ENCODE data around the gene KCNAB1.
"Not testable (repeated sequence)": the region's sequence is repeated elsewhere in the genome, so short reads cannot be mapped to it uniquely, and the experiment has no call there.

Gene KCNAB1

GRCh38 chr3:156552973-156553372 is 432.6 kb downstream of the KCNAB1 start:
- no peak for DNase-seq

- peak; percentile 78 for DNase-seq
Measured at GRCh38 chr3:156553705-156554356, 433.5 kb downstream of the KCNAB1 start.

DNA sequence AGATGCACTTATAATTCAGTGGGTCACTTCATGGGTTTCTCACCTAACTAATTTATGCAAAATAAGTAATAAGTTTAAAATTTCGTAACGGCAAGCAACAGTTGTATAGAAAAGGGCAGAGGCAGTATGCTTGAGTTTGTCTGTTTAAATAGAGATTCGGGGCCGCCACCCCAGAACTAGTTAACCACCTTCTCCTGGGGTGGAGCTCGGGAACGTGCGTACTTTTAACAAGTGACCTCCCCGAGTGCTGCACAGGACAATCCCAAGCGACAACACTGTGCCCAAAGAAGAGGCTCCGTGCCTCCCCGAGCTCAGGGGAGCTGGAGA is 434.1 kb downstream of the KCNAB1 start:
- DNase-seq, result no peak

DNA sequence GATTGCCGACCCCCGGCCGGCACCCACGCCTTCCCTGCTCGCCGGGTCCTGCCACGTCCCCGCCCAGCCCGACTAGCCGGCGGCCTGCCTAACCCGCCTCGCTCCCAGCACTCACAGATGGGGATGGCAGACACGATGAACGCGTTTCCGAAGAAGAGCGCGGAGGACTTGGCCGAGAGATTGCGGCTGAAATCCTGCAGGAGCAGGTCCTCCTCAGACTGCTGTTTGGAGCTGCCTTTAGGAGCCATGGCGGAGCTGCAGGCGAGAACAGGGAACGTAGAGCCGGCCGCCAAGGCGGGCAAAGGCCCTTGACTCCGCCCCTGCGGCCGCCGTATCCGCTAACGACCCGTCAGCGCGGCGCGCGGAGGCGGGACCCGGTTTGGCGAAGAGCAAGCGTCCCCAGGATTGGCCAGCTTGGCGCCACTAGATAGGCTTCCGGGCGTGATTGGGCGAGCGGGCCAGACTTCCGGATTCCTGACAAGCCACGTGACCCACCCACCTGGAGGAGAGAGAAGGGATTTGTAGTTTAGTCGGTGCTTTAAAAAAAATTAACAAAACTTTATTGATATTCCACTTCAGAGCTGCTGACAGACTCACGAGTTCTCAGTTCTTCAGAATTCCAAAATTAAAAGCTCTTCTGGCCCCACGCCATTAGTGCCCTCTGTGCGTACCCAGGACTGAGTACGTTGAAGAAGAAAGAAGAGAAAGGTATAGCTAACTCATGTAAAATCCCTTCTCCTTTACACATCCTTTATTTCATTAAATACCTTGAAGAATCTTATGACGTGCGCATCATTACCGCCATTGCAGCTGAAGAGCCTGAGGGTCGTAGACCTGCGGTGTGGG is 434.7 kb downstream of the KCNAB1 start, which contains the start of gene SSR3:
Gene SSR3 (minus strand): TSS at position 276 of the 846 bp plus-strand sequence. CDS start 28 bp downstream, at position 248.
- peak; percentile 99 for DNase-seq

- no peak for DNase-seq
Measured at GRCh38 chr3:156558389-156558788, 438.0 kb downstream of the KCNAB1 start.

- DNase-seq, result no peak
Measured at GRCh38 chr3:156559321-156559720, 438.9 kb downstream of the KCNAB1 start.

GRCh38 chr3:156561533-156561932 is 441.2 kb downstream of the KCNAB1 start:
- DNase-seq, result no peak

DNA sequence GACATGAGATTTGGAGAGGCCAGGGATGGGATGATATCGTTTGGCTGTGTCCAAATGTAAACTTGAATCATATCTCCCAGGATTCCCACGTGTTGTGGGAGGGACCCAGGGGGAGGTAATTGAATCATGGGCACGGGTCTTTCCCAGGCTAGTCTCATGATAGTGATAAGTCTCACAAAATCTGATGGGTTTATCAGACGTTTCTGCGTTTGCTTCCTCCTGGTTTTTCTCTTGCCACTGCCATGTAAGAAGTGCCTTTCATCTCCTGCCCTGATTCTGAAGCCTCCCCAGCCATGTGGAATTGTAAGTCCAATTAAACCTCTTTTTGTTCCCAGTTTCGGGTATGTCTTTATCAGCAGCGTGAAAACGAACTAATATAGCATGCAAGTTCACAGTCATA is 442.1 kb downstream of the KCNAB1 start:
- DNase-seq, result not testable (repeated sequence)

DNA sequence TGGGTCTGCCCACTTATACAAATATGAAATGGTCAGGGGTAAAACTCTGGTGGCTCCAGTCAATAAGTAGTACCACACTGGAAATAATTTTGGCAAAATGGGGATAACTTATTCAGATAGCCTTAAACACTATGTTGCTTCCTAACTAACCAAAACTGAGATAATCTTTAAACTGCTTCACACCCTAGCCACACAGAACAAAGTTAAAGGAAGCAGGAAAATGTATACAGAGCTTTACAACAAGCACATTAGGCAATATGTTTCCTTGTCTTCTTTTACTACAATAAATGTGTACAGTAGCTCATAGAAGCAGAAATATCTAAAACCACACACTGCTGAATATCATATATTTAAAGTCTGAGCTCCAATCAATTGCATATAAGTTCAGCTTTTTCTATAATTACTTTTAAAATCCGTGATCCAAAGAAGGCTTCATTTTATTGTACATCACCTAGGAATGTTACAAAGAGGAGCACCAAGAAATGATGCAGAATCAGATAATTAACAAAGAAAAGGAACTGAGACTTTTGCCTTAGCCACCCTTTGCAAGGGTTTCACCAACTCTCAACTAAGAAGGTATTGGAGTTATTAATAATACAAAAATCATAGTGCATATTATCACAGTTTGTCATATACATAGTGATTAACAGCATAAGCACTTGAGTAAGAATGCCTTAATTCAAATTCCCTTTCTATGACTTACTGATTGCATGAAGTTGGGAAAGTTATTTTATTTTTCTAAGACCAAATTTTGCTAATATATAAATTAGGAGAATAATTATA is 443.7 kb downstream of the KCNAB1 start:
- peak; percentile 28 for DNase-seq

GRCh38 chr3:156569016-156569415 is 448.6 kb downstream of the KCNAB1 start:
- not testable (repeated sequence) for DNase-seq

GRCh38 chr3:156569881-156570280 is 449.5 kb downstream of the KCNAB1 start:
- DNase-seq, result not testable (repeated sequence)

DNA sequence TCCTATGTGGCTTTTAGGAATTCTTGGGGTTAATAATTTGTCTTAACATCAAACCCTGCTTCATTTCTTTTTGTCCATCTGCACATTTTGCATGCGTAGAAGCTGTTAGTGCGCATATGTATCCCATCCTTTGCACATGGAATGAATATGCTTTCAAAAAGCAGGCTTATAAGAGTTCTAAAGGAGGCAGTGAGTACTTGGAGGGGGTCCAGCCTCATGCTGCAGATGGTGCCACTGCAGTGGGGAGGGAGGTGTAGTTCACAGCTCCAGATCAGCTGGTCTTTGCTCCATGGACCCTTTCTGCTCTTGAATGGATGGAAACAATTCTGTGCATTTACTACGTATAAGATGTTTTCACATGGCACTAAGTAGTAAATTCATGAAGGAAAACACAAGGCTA is 455.3 kb downstream of the KCNAB1 start:
- DNase-seq, result no peak

DNA sequence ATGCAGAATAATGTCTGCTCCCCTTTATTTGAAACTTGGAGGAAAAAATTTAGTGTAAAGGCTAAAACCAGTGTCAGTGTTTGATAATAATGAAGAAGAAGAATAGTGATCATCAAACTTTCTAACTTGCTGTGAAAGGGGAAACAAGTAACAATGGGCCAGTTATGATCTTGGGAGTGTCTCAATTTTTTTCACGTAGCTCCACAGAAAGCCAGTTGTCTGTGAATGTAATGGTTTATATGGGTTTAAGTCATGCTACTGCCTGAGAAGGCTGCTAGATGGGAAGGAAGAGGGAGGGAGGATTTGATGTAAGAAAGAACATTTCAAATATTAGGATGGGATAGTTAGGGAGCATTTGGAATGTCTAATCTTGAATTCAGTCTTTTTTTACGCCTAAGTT is 455.7 kb downstream of the KCNAB1 start:
- no peak for DNase-seq

- DNase-seq, result no peak
Measured at GRCh38 chr3:156576651-156577348, 456.4 kb downstream of the KCNAB1 start.

DNA sequence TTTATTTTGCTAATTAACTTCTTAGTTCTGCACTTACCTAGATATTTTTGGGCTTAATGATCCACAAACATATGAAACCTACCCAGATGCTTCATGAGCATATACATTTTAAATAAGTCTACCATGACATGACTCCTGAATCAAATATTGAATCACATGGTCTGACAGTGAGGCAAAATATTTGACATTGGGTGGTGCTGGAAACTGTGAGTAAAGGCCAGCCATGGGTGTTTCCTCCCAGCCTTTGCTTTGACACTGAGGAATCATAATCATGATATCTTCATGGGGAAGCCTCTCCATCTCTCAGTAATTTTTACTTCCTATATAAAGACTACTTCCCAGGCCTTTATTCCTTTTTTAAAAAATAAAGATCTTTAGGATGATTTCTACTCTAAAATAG is 457.4 kb downstream of the KCNAB1 start:
- DNase-seq, result peak; percentile 62

DNA sequence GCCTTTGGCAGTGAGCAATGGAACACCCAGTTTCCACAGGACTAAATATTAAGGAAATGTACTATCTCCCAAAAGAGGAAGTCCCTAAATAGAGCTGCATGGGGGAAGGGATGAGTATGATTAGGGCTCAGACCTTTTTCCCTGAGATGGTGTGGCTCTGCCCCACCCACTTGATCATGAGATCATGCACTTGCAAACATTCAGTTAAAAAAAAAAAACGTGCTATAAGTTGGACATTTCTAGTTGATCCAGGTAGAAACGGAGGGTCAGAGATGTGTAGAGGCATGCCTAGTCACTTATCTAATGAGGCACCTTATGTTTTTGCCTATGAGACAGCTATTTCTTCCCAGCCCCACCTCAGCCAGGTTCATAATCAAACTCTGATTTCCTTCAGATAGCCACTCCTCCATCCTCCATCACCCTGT is 459.1 kb downstream of the KCNAB1 start:
- DNase-seq, result no peak

DNA sequence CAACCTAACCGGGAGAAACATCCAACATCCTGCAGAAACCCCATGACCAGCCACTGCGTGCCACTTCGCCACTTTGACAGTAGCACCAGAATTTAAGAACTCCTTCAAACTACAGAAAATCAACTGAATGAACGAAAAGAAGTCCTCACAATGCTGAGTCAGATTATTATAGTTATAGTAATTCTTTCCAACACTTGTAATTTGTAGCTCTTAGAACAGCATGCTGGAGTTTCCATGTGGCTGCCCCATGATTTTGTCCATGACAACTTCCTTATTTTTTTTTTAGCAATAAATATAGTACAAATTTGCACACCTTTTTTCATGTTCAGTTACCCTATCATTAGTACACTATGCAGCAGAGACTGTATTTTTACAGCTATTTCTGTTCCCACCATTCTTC is 460.7 kb downstream of the KCNAB1 start:
- DNase-seq, result no peak

- no peak for DNase-seq
Measured at GRCh38 chr3:156581954-156582353, 461.6 kb downstream of the KCNAB1 start.

GRCh38 chr3:156582532-156583183 is 462.3 kb downstream of the KCNAB1 start:
- no peak for DNase-seq

DNA sequence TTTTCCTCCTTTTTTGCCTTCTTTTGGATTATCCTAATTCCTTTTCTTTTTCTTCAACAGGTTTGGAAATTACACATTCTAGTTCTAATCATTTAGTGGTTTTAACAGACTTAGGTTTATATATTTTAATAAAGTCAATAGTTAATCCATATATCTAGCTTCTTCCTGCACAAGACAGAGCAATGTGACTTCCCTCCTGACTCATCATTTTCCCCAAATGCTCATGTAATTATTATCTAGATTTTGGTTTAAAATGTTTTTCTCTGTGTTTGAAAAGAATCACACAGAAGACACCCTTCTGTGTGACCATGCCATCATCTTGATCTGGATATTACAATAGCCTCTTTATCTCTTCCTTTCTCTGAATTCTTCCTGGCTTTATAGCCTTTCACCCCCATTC is 463.1 kb downstream of the KCNAB1 start:
- no peak for DNase-seq

DNA sequence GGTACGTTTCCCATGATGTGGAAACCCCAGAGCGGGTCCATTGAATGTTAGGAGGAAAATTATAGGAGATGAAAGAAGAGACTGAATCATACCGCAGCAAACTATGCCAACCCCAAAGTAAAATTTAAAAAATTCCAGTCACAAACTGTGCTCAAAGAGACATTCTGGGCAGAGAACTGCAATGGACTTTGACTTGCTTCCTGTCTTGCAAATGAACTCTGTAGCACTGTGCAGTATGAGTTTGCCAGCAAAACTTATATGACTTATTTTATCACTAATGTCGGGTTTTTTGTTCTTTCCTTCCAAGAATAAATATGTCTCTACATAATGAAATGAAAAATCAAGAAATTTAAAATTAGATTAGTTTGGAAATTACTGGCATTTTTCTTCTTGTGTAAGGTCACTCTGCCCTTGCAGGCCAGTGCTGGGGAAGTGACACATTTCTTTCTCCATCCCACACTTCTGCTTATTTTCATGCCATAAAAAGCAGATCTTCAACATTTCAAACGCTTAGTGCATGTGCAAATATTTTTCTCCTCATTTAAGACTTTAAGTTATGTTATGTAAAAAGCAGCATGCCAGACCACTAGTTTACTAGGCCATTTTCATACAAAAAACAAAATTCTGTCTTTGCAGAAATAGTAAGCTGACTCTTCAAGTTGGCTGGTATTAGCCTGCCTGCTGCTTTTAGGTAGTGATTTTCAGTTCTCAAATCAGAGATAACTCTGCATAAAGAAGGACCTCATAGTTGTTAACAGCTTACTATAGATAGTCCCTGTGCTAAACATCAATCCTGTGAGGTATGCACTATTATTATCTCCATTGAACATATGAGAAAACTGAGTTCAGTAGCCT is 466.8 kb downstream of the KCNAB1 start:
- DNase-seq, result no peak

DNA sequence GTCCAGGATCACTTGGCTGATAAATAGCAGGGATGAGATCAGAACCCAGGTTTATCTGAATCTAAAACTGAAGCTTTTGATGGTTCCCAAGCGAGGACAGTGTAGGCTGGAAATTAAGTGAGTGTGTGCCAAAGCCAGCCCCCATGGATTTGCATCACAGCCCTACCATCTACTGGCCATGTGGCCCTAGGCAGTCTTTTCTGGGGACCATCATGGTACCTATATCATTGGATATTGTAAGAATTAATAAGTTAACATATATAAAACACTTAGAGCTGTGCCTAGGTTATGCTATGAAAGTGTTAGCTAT is 467.3 kb downstream of the KCNAB1 start:
- DNase-seq, result no peak
